Kidney epithelial cell (primary cell): ENCODE results near the gene YEATS2. TPM values are rescaled to one million over a fixed set of nuclear protein-coding genes. Genes with fewer than 3 reads are reported as not detected.

Experiments used
- DNase-seq: peaks from one replicate; pipeline ENCODE4 v3.0.0-alpha.2; 2010; ENCODE audit warnings: low read depth
- H3K27me3 ChIP-seq: 2 replicates; pipeline ENCODE4 v1.6.0; 2011; ENCODE audit warnings: low read length; ENCODE audit not compliant: control insufficient read depth, insufficient read depth
- H3K36me3 ChIP-seq: 2 replicates; pipeline ENCODE4 v1.5.1; 2011; ENCODE audit warnings: low read length; ENCODE audit not compliant: control insufficient read depth, insufficient read depth
- H3K4me3 ChIP-seq: 2 replicates; pipeline ENCODE4 v1.5.1; 2011; ENCODE audit warnings: low read depth, mild to moderate bottlenecking, control low read depth, low read length
- total RNA-seq: library from RNA; depleted of rRNA; stranded (reverse); fragments of >200 nt; gene quantifications from 2 replicates; pipeline ENCODE4 v1.2.3, GENCODE V29; 2015
- TF ChIP-seq, protein P1 (sequence below): IDR thresholded peaks from 2 replicates; pipeline ENCODE4 v1.5.1; 2011; ENCODE audit warnings: mild to moderate bottlenecking, moderate library complexity, low read length, control low read depth, inconsistent platforms; ENCODE audit not compliant: insufficient read depth, poor library complexity, severe bottlenecking

Gene YEATS2
- total RNA-seq, 1 donor from 2014 or later = 30.2 TPM

GRCh38 chr3:183822631-183823030 is 125.0 kb downstream of the YEATS2 start:
- H3K27me3 ChIP-seq = no peaks in the 10 kb centered on the region
- TF ChIP-seq, protein P1, sequence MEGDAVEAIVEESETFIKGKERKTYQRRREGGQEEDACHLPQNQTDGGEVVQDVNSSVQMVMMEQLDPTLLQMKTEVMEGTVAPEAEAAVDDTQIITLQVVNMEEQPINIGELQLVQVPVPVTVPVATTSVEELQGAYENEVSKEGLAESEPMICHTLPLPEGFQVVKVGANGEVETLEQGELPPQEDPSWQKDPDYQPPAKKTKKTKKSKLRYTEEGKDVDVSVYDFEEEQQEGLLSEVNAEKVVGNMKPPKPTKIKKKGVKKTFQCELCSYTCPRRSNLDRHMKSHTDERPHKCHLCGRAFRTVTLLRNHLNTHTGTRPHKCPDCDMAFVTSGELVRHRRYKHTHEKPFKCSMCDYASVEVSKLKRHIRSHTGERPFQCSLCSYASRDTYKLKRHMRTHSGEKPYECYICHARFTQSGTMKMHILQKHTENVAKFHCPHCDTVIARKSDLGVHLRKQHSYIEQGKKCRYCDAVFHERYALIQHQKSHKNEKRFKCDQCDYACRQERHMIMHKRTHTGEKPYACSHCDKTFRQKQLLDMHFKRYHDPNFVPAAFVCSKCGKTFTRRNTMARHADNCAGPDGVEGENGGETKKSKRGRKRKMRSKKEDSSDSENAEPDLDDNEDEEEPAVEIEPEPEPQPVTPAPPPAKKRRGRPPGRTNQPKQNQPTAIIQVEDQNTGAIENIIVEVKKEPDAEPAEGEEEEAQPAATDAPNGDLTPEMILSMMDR = no peak
- H3K36me3 ChIP-seq = no peaks in the 10 kb centered on the region
- no peak for DNase-seq
- H3K4me3 ChIP-seq = no peak overlapping the region

GRCh38 chr3:183823963-183824362 is 126.4 kb downstream of the YEATS2 start:
- DNase-seq = no peak
- Histone ChIP-seq H3K27me3 (no peaks in the 10 kb centered on the region), H3K36me3 (no peaks in the 10 kb centered on the region), H3K4me3 (no peak overlapping the region)
- TF ChIP-seq, protein P1 = no peak

DNA sequence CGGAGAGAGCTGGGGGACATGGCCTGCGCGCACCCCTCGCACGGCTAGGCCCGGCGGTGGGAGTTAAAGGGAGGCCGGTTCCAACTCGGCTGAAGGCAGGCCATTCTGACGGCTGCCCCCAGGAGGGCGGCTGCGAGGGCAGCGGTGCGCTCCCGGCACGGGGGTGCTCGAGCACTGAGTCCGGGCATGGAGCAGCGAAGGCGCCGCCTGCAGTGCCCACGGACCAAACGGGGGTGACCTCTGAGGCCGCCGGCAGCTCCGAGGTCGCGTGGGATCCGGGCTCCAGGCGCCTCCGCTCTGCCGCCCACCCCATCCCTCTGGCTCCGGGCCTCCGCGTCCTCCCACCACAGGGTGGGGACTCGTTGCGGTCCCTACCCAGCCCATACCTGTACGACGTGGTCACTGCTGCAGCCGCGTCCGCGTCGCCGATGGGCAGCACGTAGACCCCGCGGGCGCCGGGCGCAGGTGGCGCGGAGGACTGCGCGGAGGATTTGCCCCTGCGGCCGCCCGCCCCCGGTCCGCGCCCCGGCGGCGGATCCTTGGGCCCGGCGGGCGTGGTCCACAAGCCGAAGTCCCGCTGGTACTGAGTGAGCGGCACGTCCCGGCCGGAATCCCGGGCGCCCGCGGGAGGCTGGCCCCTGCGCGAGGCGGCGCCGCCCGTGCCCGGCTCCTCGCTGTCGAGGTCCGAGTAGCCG is 127.3 kb downstream of the YEATS2 start:
- Histone ChIP-seq H3K4me3 (peak overlapping the region; percentile 55), H3K27me3 (no peaks in the 10 kb centered on the region), H3K36me3 (no peaks in the 10 kb centered on the region)
- no peak for DNase-seq
- TF ChIP-seq, protein P1 = no peak

GRCh38 chr3:183825456-183826161 is 128.0 kb downstream of the YEATS2 start, which contains the start of gene MAP6D1:
TSS of gene MAP6D1 (minus strand) at chr3:183825577. CDS start at chr3:183825547, 30 bp downstream.
- TF ChIP-seq, protein P1 = peak; percentile 47
- H3K36me3 ChIP-seq = no peaks in the 10 kb centered on the region
- H3K27me3 ChIP-seq = no peaks in the 10 kb centered on the region
- DNase-seq = no peak
- H3K4me3 ChIP-seq = peak within 1 kb of the TSS; percentile 55

DNA sequence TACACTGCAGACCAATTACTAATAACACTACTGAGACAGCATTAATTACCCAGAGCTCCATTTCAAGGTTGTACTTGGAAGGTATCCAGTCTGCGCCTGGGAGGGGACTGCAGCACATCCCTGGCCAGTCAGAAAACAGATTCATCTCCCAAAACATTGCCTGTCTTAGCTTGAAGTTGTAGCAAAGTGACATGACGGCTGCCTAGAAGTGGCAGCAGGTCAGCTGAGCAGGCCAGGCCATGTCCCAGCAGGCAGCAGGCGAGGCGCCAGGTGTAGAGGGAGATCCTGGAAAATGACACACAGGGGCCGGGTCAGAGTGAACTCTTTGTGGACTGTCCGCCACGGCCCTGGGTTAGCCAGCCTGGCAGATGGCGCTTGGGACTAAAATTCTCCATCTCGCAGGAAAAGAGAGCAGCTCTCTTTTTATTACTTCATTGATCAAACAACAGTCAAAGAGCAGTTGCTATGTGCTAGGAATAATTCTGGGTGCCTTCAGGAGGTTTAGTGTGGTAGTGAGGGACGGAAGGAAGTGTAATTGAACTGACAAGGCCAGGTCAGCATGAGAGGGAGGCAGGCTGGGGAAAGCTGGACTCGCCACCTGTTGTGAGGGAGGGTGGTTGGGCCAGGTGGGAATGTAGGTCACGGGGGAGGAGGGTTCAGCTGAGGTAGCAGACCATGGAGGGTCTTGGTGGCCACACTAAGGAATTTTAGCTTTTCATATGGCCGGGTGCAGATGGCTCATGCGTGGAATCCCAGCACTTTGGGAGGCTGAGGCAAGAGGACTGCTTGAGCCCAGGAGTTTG is 129.1 kb downstream of the YEATS2 start:
- no peaks in the 10 kb centered on the region for H3K36me3 ChIP-seq
- TF ChIP-seq, protein P1 = no peak
- H3K4me3 ChIP-seq = no peak overlapping the region
- DNase-seq = no peak
- no peaks in the 10 kb centered on the region for H3K27me3 ChIP-seq
